Fibroblast of the conjunctiva (primary cell): ENCODE results near the gene LRRC42.
A peak's percentile ranks its signal among the peaks of the same experiment; 100 is the strongest.

ENCODE experiments used
- DNase-seq: peaks from one replicate; pipeline ENCODE4 v3.0.0-alpha.2; 2010; ENCODE audit warnings: low read depth

LRRC42 gene

DNA sequence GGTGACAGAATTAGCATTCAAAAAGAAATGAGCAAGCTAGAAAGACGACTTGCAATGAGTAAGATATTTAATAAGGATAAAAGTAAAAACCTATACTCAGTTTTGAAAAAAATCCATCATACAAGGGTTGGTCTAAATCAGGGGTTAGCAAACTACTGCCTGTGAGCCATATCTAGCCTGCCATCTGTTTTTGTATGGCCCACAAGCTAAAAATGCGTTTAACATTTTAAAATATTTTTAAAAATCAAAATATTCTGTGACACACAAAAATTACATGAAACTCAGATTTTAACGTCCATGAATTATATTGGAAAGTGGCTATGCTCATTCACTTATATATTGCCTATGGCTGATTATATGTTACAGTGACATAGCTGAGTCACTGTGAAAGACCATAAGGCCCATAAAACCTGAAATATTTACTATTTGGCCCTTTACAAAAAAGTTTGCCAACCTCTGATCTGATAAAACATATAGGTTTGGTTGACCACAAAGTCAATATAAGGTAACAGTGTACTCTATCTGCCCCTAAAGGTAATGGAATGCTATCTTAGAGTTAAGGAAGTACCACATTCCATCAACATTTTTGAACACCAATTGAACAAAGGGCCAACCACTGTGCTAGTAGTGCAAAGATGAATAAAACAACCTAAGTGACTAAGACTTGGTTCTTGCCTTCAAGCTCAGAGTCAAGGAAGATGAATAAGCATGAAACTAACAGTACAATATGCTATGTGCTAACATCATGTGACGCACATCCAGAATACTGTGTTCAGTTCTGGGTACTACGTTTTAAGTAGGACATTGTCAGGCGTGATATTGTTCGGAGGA is 3.8 kb upstream of the LRRC42 start:
- DNase-seq = no peak

DNA sequence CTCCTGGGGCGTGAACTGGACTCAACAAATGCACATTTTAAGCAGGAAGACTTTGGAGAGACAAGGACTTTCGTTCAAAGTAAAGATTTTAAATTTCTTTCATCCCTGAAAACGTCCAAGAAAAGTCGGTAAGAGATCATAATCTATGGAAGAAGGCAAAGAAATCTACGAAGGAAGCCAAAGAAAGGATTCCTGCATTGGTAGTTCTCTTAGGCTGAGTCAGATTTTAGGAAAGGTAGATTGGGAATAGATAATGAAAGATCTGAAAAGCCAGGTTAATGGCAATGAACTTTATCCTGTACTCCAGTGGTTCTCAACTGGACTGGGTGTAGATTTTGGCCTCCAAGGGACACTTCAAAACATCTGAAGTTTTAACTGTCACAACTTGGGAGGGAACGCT is 3.1 kb upstream of the LRRC42 start:
- no peak for DNase-seq

DNA sequence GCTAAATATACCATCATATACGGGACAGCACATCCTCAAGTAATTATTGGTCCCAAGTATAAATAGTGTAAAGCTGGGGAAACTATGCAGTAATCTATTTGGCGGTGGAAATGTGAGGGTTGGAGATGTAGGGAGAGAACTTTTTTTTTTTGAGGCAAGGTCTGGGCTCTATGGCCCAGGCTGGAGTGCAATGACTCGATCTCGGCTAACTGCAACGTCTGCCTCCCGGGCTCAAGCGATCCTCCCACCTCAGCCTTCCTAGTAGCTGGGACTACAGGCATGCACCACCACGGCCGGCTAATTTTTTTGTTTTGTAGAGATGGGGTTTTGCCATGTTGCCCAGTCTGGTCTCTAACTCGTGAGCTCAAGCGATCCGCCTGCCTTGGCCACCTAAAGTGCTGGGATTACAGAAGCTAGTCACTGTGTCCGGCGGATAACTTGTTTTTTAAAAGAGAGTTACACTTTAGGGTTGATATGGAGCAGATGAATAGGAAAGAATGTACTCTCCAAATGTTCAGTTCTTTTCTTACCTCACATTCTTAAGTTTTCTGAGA is 2.6 kb upstream of the LRRC42 start:
- no peak for DNase-seq

DNA sequence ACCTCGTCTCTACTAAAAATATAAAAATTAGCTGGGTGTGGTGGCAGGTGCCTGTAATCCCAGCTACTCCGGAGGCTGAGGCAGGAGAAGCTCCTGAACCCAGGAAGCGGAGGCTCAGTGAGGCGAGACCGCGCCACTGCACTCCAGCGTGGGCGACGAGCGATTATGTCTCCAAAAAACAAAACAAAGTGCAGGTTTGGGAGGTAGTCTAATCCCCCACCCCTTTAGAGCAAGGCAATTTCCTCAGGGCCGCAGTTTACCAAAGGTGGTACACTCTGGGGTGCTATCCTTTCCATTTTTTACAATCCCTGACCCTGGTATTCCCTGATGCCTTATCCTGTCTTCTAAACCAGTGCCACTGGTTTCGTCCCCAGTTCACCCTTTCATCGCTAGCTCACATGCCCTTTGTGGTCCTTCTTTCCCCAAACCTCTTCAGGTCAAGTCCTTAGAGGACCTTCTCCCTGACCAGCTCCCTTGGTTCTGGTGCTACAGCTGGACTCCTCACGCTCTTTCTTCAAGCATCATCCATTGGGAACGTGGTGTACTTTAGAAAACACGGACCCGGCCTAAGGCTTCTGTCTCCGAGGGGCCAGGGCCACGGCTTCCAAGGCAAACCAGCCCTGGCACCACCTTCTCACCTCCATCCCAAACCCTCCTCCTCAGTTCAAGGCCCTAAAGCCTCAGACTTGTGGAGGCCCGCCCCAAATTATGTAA is 1.5 kb upstream of the LRRC42 start:
- DNase-seq = no peak

DNA sequence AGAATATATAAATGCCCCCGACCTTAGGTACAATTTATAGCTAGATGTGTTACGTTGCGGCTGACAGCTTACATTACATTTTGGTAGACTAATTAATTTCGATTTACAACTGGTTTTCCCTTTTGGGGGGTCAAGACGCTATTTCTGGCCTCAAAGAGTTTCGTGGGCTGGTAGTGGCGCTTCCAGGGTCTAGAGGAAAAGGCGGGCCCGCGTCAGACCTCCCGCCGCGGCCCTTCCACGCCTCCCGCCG is 1.0 kb upstream of the LRRC42 start:
- no peak for DNase-seq

DNA sequence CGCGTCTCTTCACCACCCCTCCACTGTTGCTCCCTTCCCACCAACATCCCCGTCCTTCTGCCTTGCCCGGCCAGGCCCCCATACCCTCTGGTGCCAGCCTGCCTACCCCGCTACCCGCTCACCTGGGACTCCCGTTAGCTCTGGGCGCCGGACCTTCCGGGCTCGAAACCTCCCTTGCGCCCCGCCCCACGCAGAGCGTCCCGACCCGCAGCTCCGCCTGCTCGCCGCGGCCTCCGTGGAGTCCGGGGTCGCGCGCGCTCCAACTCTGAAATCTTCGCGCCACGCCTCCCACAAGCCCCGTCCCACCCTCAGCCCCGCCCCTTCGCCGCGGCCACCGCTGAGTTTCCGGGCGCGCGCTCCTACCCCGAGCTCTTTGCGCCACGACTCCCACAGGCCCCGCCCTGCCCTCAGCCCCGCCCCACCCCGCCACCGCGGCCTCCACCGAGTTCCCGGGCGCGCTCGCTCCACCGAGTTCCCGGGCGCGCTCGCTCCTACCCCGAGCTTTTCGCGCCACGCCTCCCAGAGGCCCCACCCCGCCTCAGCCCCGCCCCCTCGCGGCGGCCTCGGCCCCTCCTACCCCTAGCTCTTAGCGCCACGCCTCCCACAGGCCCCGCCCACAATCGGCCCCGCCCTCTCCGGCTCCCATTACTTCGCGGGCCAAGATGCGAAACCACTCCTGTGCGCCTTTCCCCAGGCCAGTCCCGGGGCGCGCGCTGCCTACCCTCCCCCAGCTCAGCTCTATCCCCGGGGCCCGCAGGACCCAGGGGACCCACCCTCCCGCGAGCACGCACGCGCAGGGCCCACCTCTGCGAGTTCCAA is 508 bp upstream of the LRRC42 start, which contains the start of gene IFT25:
Gene IFT25, minus strand, starts transcription at position 267 of the 819 bp plus-strand sequence. CDS start 5,617 bp downstream, outside the sequence.
- DNase-seq = peak; percentile 92

DNA sequence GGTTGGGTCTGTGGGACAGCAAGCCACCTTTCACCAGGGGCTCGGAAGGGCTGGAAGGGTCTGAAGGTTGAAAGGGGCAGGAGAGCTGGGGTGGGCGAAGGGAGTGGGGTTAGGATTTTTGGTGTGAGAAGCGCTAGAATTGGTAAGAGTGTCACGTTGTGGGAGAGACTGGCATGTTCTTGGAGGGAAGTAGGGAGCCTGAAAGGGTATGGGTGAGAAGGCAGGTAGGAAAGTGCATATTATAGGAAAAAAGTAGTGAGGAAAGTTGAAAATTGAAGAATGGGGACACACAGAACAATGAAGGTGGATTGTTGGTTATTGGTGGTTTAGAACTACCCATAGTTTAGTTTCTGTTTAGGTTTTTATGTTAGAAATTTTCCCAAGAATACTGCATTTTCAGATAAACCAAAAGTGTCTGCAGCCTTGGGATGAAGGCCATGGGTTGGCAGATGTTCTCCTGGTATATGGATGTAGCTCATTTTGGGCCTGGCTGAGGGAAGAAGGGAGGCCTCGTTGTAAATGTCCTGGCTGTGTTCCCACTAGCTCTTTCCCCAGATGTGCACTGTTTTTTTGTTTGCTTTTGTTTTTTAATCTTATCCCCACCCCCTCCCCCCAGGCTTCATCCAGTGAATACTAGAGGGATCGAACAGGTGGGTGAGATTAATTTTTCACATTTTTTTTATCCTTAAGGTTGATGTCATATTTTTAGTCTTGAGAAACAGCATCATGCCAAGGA is 1.2 kb downstream of the LRRC42 start:
- DNase-seq = no peak

DNA sequence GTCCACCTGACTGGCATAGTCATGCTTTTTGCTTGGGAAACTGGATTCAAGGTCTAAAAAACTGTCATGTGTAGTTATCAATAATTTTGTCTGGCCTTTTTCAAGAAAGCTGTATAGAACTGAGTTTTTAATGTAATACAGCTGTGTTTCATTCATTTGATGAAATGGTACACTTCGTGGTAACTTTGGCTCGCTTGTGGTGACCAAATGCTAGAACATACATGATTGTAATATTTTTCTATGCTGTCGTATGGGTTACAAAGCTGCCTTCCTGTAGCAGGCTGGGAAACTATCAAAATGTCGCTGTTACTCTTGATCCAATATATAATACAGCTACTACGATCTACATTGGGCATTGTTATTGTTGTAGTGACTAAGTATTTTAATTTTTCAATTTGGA is 2.1 kb downstream of the LRRC42 start:
- no peak for DNase-seq

DNA sequence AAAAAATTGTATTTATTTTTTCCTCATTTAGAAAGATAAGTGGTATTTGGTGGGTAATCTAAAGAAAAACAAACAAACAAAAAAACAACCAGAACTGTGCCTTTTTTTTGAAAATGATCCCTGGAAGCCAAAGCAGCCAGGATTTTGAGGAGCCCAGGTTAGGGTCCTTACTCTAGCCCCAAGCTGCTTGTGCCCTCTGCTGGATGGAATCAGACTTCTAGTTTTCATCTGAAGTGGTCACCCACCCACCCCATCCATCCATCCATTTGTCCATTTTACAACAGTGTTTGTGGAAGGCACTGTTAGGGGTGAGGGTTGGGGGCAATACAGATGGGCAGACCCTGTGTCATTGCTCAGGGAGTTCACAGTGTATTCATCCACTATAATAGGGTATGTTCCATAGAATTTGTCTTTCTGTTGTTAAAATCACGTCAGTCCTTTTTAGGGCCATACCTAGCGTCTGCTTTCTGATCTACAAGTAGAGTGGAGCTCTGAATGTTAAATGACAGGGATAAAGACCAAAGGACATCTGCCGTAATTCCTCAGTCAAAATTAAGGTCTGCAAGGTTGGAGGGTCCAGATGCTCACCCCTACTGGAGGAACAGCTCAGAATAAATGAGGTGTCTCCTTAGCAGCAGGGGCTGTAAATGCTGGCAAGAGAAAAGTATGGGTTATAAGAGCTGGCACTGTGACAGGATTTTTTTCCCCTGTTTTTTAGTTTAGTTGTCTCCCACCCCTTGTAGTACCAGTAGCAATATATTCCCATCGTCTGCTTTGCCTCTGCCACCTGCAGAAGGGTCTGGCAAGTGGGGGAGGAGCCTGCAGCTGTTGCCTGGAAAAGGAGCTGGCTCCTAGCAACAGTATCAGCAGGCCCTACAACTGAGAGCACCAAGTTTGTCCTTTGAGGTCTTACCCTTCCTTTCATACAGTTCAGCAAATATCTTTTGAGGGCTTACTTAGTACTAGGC is 3.2 kb downstream of the LRRC42 start:
- DNase-seq = peak; percentile 33

DNA sequence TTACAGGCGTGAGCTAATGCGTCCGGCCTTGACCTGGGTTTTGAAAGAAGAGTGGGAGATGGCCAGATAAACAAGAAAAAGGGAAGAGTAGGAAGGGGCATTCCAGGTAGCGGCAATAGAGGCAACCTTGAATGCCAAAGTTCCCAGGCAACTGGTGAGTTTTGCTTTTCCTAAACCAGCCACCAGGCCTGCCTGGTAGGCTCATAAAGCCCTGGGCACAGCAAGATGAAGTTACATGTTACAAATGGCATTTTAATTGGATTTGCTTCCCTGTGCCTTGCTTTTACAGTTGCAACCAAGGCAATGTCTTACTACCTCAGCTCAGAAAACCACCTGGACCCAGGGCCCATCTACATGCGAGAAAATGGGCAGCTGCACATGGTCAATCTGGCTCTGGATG is 5.5 kb downstream of the LRRC42 start:
- DNase-seq = no peak

DNA sequence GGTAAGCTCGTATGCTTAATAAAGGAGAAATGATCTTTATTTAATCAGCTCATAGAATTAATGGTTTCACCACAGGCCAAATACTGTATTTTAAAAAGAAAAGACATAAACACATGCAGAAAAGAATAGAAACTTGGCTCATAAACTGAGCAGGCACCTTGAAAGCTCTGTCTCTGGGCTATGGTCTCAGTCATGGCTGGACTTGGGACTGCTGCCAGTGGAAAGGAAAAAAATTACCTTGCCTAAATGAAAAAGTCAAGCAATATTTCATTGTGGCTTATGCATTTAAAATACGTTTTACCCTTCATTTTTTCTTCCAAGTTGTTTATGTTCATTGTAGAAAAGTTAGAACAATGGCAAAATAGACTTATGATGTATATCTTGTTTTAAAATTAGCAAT is 8.0 kb downstream of the LRRC42 start:
- no peak for DNase-seq

DNA sequence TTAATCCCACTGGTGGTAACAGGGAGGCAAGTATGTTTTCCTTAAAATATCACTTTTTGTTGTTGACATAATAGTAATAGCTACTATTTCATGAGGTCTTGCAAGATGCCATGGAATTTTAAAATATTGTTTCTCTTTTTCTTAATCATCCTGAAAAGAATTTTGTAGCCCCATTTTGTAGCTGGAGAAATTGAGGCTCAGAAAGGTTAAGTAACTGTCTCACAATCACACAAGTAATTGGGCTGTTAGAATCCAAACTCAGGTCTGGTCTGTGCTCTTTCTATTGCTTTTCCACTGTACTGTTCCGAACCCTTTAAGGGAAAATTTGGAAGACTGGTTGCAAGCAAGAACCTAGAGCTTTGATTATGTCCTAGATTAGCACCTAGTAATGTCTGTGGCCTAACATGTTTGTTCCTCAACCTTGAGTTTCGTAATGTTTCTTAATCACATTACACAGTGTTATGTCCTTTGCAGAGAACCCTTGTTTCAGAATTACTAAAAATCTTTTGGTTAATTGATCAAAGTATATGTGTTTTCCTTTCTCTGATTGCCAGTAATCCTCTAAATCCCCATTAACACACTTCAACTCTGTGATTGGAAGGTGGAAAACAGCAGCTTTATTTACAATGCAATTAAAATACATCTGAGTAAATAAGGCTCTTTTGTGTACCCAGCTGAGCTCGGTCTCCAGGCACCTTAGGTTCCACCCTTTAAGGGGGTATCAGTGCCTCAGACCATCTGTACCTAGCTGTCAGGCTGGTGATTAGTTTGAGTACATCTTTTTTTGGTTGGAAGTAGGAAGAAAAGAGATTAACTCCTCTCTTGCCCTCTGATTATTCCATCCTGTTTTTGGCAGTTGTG is 10.4 kb downstream of the LRRC42 start:
- no peak for DNase-seq

DNA sequence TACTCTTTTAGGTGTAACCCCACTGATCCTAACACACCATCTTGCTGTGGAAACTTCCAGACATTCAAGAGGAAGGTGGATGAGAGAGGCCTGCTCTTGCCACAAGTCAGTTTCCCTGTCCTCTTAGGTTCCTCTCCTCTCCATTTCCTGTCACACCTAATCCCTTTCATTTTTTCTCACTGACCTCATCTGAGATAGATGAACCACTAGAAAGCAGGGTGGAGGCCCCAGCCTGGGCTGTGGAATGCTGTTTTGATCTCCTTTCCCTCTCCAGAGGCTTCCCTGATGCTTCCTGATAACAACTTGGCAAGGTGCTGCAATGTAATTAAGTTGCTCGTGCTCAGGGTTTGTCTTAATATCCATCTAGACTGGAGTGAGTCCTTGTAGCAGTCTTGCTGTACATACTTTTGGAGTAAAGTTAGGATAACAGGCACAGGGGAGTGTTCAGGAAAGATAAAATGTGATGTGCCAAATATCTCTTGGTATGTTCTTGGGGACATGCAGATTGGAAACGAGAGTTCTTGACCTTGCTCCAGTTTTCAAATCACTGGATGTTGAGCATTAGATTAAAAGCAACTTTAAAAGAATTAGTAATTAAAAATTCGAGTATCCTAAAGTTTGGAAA is 11.2 kb downstream of the LRRC42 start:
- no peak for DNase-seq

DNA sequence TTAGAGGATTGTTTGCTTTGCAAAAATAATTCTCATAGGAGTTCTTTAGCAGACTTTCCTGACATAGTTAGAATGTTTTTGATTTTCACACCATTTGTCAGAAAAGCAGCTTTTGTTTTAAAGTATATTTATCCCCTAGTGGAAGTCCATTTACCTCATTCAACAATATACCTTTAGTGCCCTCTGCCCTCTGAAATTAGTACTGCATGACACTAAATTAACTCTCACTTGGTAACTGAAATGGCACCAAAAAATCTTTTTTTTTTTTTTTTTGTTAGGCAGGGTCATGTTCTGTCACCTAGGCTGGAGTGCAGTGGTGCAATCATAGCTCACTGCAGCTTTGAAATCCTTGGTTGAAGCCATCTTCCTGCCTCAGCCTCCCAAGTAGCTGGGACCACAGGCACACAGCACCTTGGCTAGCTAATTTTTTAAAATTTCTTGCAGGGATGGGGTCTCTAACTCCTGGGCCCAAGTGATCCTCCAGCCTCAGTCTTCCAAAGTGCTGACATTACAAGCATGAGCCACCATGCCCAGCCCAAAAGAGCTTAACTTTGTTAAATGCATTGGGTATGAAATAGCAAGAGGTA is 13.6 kb downstream of the LRRC42 start:
- DNase-seq = no peak

DNA sequence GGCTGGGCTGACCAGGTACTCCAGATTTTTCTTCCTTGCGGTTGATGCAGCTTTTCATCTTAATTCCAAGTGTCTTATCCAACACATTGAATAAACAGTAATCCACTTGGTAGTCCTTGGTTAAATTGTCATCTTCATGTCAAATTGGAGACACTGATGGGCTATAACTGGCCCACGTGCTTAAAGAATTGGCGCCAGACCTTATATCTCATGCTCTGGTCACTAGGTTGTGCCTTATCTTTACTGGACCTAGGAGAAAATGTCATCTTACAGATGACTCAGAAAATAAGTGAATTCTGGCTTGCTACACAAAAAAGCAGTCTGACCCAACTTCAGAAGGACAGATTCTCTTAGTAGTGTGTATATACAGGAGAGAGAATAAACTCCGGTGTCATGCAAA is 16.2 kb downstream of the LRRC42 start:
- no peak for DNase-seq

DNA sequence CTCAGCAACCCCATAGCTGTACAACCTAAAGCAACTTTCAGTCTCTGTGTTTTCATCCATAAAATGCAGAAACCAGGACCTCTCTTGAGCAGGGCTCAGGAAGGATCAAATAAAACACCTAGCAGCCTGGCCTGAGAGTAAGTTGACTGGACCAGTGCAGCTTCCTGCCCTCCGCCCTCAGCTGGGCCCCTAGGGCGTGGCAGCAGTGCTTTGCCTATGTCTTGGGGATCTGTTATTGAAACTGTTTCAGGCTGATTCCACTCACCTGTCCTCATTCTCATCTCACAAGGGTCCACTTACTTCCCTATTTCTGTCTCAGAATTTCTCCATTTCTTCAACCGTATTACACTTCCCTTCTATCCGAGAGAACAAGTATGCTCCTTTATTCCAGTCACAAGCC is 17.3 kb downstream of the LRRC42 start:
- no peak for DNase-seq

DNA sequence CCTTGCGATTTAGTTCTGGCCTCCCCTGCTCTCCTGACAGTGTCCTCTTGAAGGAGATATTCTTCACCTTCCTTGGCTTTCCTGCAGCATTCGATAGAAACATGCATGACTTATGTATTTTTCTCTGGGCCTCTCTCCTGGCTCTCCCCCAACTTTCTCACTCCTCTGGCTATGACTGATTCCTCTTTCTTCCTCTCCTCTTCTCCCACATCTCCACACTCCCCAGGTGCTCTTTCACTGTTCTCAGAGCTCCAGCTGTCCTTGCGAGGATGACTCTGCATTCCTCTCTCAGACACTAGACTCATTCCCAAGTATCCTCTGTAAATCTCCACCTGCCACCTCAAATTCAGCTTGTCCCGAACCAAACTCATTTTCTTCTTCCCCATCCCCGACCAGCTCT is 18.0 kb downstream of the LRRC42 start:
- no peak for DNase-seq

DNA sequence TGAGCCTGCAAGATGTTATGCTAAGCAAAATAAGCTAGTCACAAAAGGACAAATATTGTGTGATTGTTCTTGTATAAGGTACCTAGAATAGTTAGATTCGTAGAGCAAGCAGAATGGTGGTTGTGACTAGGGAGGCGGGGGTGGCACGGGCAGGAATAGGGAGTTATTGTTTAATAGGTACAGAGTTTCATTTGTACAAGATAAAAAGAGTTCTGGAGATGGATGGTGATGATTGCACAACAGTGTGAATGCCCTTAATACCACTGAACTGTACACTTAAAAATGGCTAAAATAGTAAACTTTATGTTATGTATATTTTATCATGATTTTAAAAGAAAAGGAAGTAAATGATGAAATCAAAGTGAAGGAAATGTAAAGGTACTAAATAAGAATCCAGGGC is 20.6 kb downstream of the LRRC42 start:
- DNase-seq = no peak
